ENCODE data around the gene DCP1A.

GRCh38 chr3:53267766-53268165 is 79.6 kb downstream of the DCP1A start:
- TF ChIP-seq POLR2AphosphoS5 (IDR thresholded peaks at IDR 0.05; ENCODE audit: low read depth) (no peak), CTCF (conservative IDR thresholded peaks at IDR 0.05; ENCODE audit: low read depth in 2 of 2) (no peak), CREB1 (CRISPR knock-in tag; IDR thresholded peaks at IDR 0.05; ENCODE audit: low read depth) (no peak), EZH2phosphoT487 (IDR thresholded peaks at IDR 0.05; ENCODE audit: unreplicated experiment) (no peak)

All from GM23338 (cell line).